Measurements from ENCODE around the gene ZCCHC10.
A peak's percentile ranks its signal among the peaks of the same experiment; 100 is the strongest.
"Not testable (repeated sequence)": the region's sequence is repeated elsewhere in the genome, so short reads cannot be mapped to it uniquely, and the experiment has no call there.

Gene ZCCHC10

GRCh38 chr5:133025804-133026663 lies at the start of gene ZCCHC10:
ZCCHC10 (minus strand) TSS chr5:133026549; CDS start chr5:133026537, 12 bp downstream.
- peak; percentile 97 for DNase-seq (ENCODE audit: low spot score)

GRCh38 chr5:133075572-133076536 lies 49.5 kb upstream of the ZCCHC10 start:
- DNase-seq (ENCODE audit: low spot score): no peak

- DNase-seq (ENCODE audit: low spot score): no peak
These were observed 45.7 kb upstream of the ZCCHC10 start for GRCh38 chr5:133072021-133072420.

GRCh38 chr5:133066045-133066444 lies 39.7 kb upstream of the ZCCHC10 start:
- no peak for DNase-seq (ENCODE audit: low spot score)

GRCh38 chr5:133065471-133065870 lies 39.1 kb upstream of the ZCCHC10 start:
- DNase-seq (ENCODE audit: low spot score): no peak

- no peak for DNase-seq (ENCODE audit: low spot score)
These were observed 37.6 kb upstream of the ZCCHC10 start for GRCh38 chr5:133063965-133064364.

- no peak for DNase-seq (ENCODE audit: low spot score)
These were observed 35.9 kb upstream of the ZCCHC10 start for GRCh38 chr5:133062276-133062675.

GRCh38 chr5:133059621-133060020 lies 33.3 kb upstream of the ZCCHC10 start:
- no peak for DNase-seq (ENCODE audit: low spot score)

GRCh38 chr5:133056891-133057290 lies 30.5 kb upstream of the ZCCHC10 start:
- no peak for DNase-seq (ENCODE audit: low spot score)

GRCh38 chr5:133054697-133055471 lies 28.5 kb upstream of the ZCCHC10 start:
- no peak for DNase-seq (ENCODE audit: low spot score)

GRCh38 chr5:133053448-133053847 lies 27.1 kb upstream of the ZCCHC10 start:
- no peak for DNase-seq (ENCODE audit: low spot score)

GRCh38 chr5:133052317-133053175 lies 26.2 kb upstream of the ZCCHC10 start:
- peak; percentile 77 for DNase-seq (ENCODE audit: low spot score)

- peak; percentile 99 for DNase-seq (ENCODE audit: low spot score)
These were observed 25.4 kb upstream of the ZCCHC10 start, which contains the start of gene HSPA4 for GRCh38 chr5:133051542-133052316. HSPA4 (plus strand) TSS chr5:133052013; CDS start chr5:133052251, 238 bp downstream.

- DNase-seq (ENCODE audit: low spot score): no peak
These were observed 24.8 kb upstream of the ZCCHC10 start for GRCh38 chr5:133051061-133051541.

- DNase-seq (ENCODE audit: low spot score): peak; percentile 41
These were observed 24.2 kb upstream of the ZCCHC10 start for GRCh38 chr5:133050521-133050920.

- no peak for DNase-seq (ENCODE audit: low spot score)
These were observed 23.3 kb upstream of the ZCCHC10 start for GRCh38 chr5:133049726-133050048.

- no peak for DNase-seq (ENCODE audit: low spot score)
These were observed 22.8 kb upstream of the ZCCHC10 start for GRCh38 chr5:133048993-133049725.

GRCh38 chr5:133047404-133047803 lies 21.1 kb upstream of the ZCCHC10 start:
- no peak for DNase-seq (ENCODE audit: low spot score)

- not testable (repeated sequence) for DNase-seq (ENCODE audit: low spot score)
These were observed 20.2 kb upstream of the ZCCHC10 start for GRCh38 chr5:133046560-133046959.
